T follicular helper cell (primary cell): Measurements from ENCODE around the gene CACNA1B.
"Not testable (repeated sequence)": the region's sequence is repeated elsewhere in the genome, so short reads cannot be mapped to it uniquely, and the experiment has no call there.

Experiments
- DNase-seq: peaks from one replicate; pipeline ENCODE4 v3.0.0-alpha.2; 2020; ENCODE audit warnings: low read depth

CACNA1B gene

GRCh38 chr9:138073408-138073807 lies 195.8 kb downstream of the CACNA1B start:
- no peak for DNase-seq

- no peak for DNase-seq
Observed at GRCh38 chr9:138073808-138074207, 196.2 kb downstream of the CACNA1B start.

- no peak for DNase-seq
Observed at GRCh38 chr9:138074516-138074915, 196.9 kb downstream of the CACNA1B start.

GRCh38 chr9:138075496-138075895 lies 197.9 kb downstream of the CACNA1B start:
- no peak for DNase-seq

GRCh38 chr9:138075961-138076649 lies 198.5 kb downstream of the CACNA1B start:
- DNase-seq, result no peak

GRCh38 chr9:138076650-138077009 lies 199.0 kb downstream of the CACNA1B start:
- DNase-seq, result no peak

GRCh38 chr9:138077126-138077525 lies 199.5 kb downstream of the CACNA1B start:
- DNase-seq, result no peak

- DNase-seq, result no peak
Observed at GRCh38 chr9:138077898-138078540, 200.4 kb downstream of the CACNA1B start.

GRCh38 chr9:138078846-138079245 lies 201.3 kb downstream of the CACNA1B start:
- no peak for DNase-seq

GRCh38 chr9:138080979-138081378 lies 203.4 kb downstream of the CACNA1B start:
- DNase-seq, result no peak

- no peak for DNase-seq
Observed at GRCh38 chr9:138082918-138083636, 205.5 kb downstream of the CACNA1B start.

- DNase-seq, result no peak
Observed at GRCh38 chr9:138083873-138084272, 206.3 kb downstream of the CACNA1B start.

GRCh38 chr9:138085568-138085967 lies 208.0 kb downstream of the CACNA1B start:
- DNase-seq, result no peak

- not testable (repeated sequence) for DNase-seq
Observed at GRCh38 chr9:138092057-138092456, 214.5 kb downstream of the CACNA1B start.

GRCh38 chr9:138094028-138094427 lies 216.4 kb downstream of the CACNA1B start:
- DNase-seq, result no peak

- DNase-seq, result no peak
Observed at GRCh38 chr9:138095813-138096518, 218.4 kb downstream of the CACNA1B start.

GRCh38 chr9:138096519-138096845 lies 218.9 kb downstream of the CACNA1B start:
- DNase-seq, result no peak

- no peak for DNase-seq
Observed at GRCh38 chr9:138097501-138097991, 220.0 kb downstream of the CACNA1B start.

GRCh38 chr9:138098116-138098907 lies 220.7 kb downstream of the CACNA1B start:
- DNase-seq, result no peak

- no peak for DNase-seq
Observed at GRCh38 chr9:138098908-138099791, 221.6 kb downstream of the CACNA1B start.
